A549 (cell line): Measurements from ENCODE around the gene NPB. TPM values are rescaled to one million over a fixed set of nuclear protein-coding genes. Genes with fewer than 3 reads are reported as not detected.
A peak's percentile ranks its signal among the peaks of the same experiment; 100 is the strongest.

ENCODE experiments used
- ATAC-seq, 2 experiments: fragments of 200-7000 bp in 1 of 2; fragments of >200 bp in 1 of 2; cut with Nextera tagmentation in 1 of 2; cut with Tn5 transposase in 1 of 2; 3 replicates each; pipeline versions ENCODE4 v1.8.0 to v1.9.1; 2018 to 2020; ENCODE audit warnings: mild to moderate bottlenecking in 1 of 2, moderate library complexity in 1 of 2
- CTCF ChIA-PET: fragments of 300-600 bp; sonication (Branson Sonifier 250); formaldehyde crosslinking; extraction: SDS; loops from one replicate; lab custom pipeline; 2021; ENCODE audit warnings: antibody characterized with exemption, inconsistent platforms; lab: Yijun Ruan, JAX
- POLR2A ChIA-PET: fragments of 350-600 bp; formaldehyde crosslinking; extraction: SDS; loops from one replicate; lab custom pipeline; 2021; ENCODE audit warnings: antibody characterized with exemption, inconsistent platforms; lab: Yijun Ruan, JAX
- DNase-seq, 2 experiments: peaks; one replicate each; pipeline versions ENCODE4 v3.0.0 to v3.0.0-alpha.2; 2011 to 2016; ENCODE audit warnings: low read depth in 1 of 2, low spot score in 1 of 2
- FAIRE-seq: peaks from 2 replicates; lab custom pipeline; 2011; peaks lifted over from hg19 to GRCh38; lab: Jason Lieb, UNC
- H3K27ac ChIP-seq, 2 experiments: fragments of >200 bp; sonication (Bioruptor Twin); formaldehyde crosslinking; 3 replicates each; pipeline ENCODE4 v1.5.1; 2016 to 2017
- H3K4me1 ChIP-seq: fragments of >200 bp; sonication (Bioruptor Twin); formaldehyde crosslinking; 3 replicates; pipeline ENCODE4 v1.6.1; 2016
- H3K4me2 ChIP-seq: fragments of >200 bp; sonication (Bioruptor Twin); formaldehyde crosslinking; 3 replicates; pipeline ENCODE4 v1.6.1; 2016
- H3K4me3 ChIP-seq: fragments of >200 bp; sonication (Bioruptor Twin); formaldehyde crosslinking; 3 replicates; pipeline ENCODE4 v1.5.1; 2016
- H3K9me3 ChIP-seq: fragments of >200 bp; sonication (Bioruptor Twin); formaldehyde crosslinking; 3 replicates; pipeline ENCODE4 v1.6.1; 2016
- BCL3 ChIP-seq: fragments of >200 bp; sonication (Bioruptor Twin); formaldehyde crosslinking; IDR thresholded peaks from 3 replicates; pipeline ENCODE4 v1.6.1; 2016
- BHLHE40 ChIP-seq: IDR thresholded peaks from 2 replicates; pipeline ENCODE4 v1.6.1; 2012; ENCODE audit warnings: low read depth, low read length, inconsistent platforms
- CHD2 ChIP-seq: fragments of 150-350 bp; IDR thresholded peaks from 2 replicates; pipeline ENCODE4 v1.6.1; 2014; ENCODE audit warnings: low read length; ENCODE audit not compliant: partially characterized antibody
- EHF ChIP-seq: fragments of 250-450 bp; sonication (Bioruptor Pico); IDR thresholded peaks from 2 replicates; pipeline ENCODE4 v1.5.0; 2020; ENCODE audit warnings: mild to moderate bottlenecking
- EHMT2 ChIP-seq: fragments of 200-600 bp; sonication (generic); IDR thresholded peaks from 2 replicates; pipeline ENCODE4 v1.6.1; 2016; ENCODE audit warnings: antibody characterized with exemption, low read depth, mild to moderate bottlenecking, moderate library complexity
- ELK1 ChIP-seq: fragments of 150-350 bp; IDR thresholded peaks from 2 replicates; pipeline ENCODE4 v1.6.1; 2014; ENCODE audit warnings: low read depth, mild to moderate bottlenecking, low read length
- EP300 ChIP-seq, 2 experiments: fragments of >200 bp; sonication (Bioruptor Twin); formaldehyde crosslinking; IDR thresholded peaks; 2 replicates in 1 of 2; 3 replicates in 1 of 2; pipeline ENCODE4 v1.6.1; 2016 to 2017
- ESRRA ChIP-seq: fragments of 150-350 bp; IDR thresholded peaks from 2 replicates; pipeline ENCODE4 v1.6.1; 2014; ENCODE audit warnings: mild to moderate bottlenecking, low read length, borderline replicate concordance
- FOSB ChIP-seq: fragments of 250-450 bp; sonication (Bioruptor Pico); IDR thresholded peaks from 2 replicates; pipeline ENCODE4 v1.5.0; 2020; ENCODE audit warnings: mild to moderate bottlenecking, moderate library complexity
- GATA3 ChIP-seq: IDR thresholded peaks from 2 replicates; pipeline ENCODE4 v1.6.1; 2012; ENCODE audit warnings: borderline replicate concordance
- HES2 ChIP-seq: fragments of >200 bp; sonication (Bioruptor Twin); formaldehyde crosslinking; IDR thresholded peaks from 2 replicates; pipeline ENCODE4 v1.6.1; 2016
- HEYL ChIP-seq: fragments of 250-450 bp; sonication (Bioruptor Pico); IDR thresholded peaks from 2 replicates; pipeline ENCODE4 v1.8.0; 2021; ENCODE audit warnings: mild to moderate bottlenecking, moderate library complexity
- HOXA7 ChIP-seq: fragments of 250-450 bp; sonication (Bioruptor Pico); IDR thresholded peaks from 2 replicates; pipeline ENCODE4 v1.5.0; 2020; ENCODE audit warnings: mild to moderate bottlenecking, moderate library complexity
- HOXB13 ChIP-seq: fragments of 250-450 bp; sonication (Bioruptor Pico); IDR thresholded peaks from 2 replicates; pipeline ENCODE4 v1.5.0; 2020; ENCODE audit warnings: low read depth, mild to moderate bottlenecking, moderate library complexity
- KDM1A ChIP-seq: fragments of 200-600 bp; sonication (generic); IDR thresholded peaks from 2 replicates; pipeline ENCODE4 v1.6.1; 2016; ENCODE audit warnings: low read depth, mild to moderate bottlenecking
- MAFK ChIP-seq: fragments of 450-650 bp; IDR thresholded peaks from 2 replicates; pipeline ENCODE4 v1.6.1; 2014; ENCODE audit not compliant: partially characterized antibody
- MAZ ChIP-seq: fragments of 150-350 bp; IDR thresholded peaks from 2 replicates; pipeline ENCODE4 v1.6.1; 2014; ENCODE audit warnings: antibody characterized with exemption, low read depth, low read length, borderline replicate concordance
- NR3C1 ChIP-seq: fragments of >200 bp; sonication (Bioruptor Twin); formaldehyde crosslinking; IDR thresholded peaks from 3 replicates; pipeline ENCODE4 v1.6.1; 2017
- REST ChIP-seq: fragments of 200-600 bp; sonication (generic); IDR thresholded peaks from 2 replicates; pipeline ENCODE4 v1.6.1; 2016; ENCODE audit warnings: antibody characterized with exemption, mild to moderate bottlenecking, moderate library complexity
- RNF2 ChIP-seq: fragments of 200-600 bp; sonication (generic); IDR thresholded peaks from 2 replicates; pipeline ENCODE4 v1.6.1; 2016; ENCODE audit warnings: low read depth, mild to moderate bottlenecking, antibody characterized with exemption, moderate library complexity, borderline replicate concordance
- SMC3 ChIP-seq: fragments of >200 bp; sonication (Bioruptor Twin); formaldehyde crosslinking; IDR thresholded peaks from 3 replicates; pipeline ENCODE4 v1.6.1; 2018; ENCODE audit warnings: inconsistent platforms
- TFCP2L1 ChIP-seq: fragments of 250-450 bp; sonication (Bioruptor Pico); IDR thresholded peaks from 2 replicates; pipeline ENCODE4 v1.5.0; 2021; ENCODE audit warnings: mild to moderate bottlenecking
- TP53 ChIP-seq: fragments of 250-450 bp; sonication (Bioruptor Pico); IDR thresholded peaks from 2 replicates; pipeline ENCODE4 v1.5.0; 2021; ENCODE audit warnings: mild to moderate bottlenecking, moderate library complexity
- USF2 ChIP-seq: fragments of 450-650 bp; IDR thresholded peaks from 2 replicates; pipeline ENCODE4 v1.6.1; 2014; ENCODE audit warnings: antibody characterized with exemption
- ZC3H11A ChIP-seq: fragments of 450-650 bp; IDR thresholded peaks from 2 replicates; pipeline ENCODE4 v1.6.1; 2014; ENCODE audit warnings: antibody characterized with exemption, mild to moderate bottlenecking
- ZSCAN20 ChIP-seq: fragments of 250-450 bp; sonication (Bioruptor Pico); IDR thresholded peaks from 2 replicates; pipeline ENCODE4 v1.8.0; 2022; ENCODE audit warnings: mild to moderate bottlenecking, moderate library complexity
- WGBS: methylation state at CpG from one replicate; pipeline ENCODE4 v1.1.6; 2017; ENCODE audit errors: missing lambda C conversion rate; 5-methylcytosine and 5-hydroxymethylcytosine counted together
- polyA plus RNA-seq, 4 experiments: library from polyadenylated mRNA; depleted of rRNA in 3 of 4; stranded (reverse); fragments of >200 nt; fragmentation: RNase III in 1 of 4; extraction: RNeasy Plus Mini Kit Qiagen cat#74134 plus additional on column Dnase treatment in 1 of 4; gene quantifications; 2 replicates in 3 of 4; 3 replicates in 1 of 4; pipeline ENCODE4 v1.2.3, GENCODE V29; 2011 to 2017
- TF ChIP-seq, protein P1 (sequence below): IDR thresholded peaks from 2 replicates; pipeline ENCODE4 v1.6.1; 2012

NPB gene
- polyA plus RNA-seq, 2 of the 4 experiments (the other 2 are of a cell fraction), result 0.41 to 0.45 TPM

- CTCF ChIA-PET, result interaction anchor here (0.9 to 12.8 kb wide), 5 partner anchors 14 to 95 kb away, joined by 4 to 99 read pairs (median 10); partner anchors contain the start of gene NOTUM
- Histone ChIP-seq H3K27ac (no peak overlapping the region), H3K4me2 (peak overlapping the region; percentile 100; the same call in 2 of the 3 replicates)
Measured at GRCh38 chr17:81934850-81935708, 33.0 kb downstream of the NPB start.

DNA sequence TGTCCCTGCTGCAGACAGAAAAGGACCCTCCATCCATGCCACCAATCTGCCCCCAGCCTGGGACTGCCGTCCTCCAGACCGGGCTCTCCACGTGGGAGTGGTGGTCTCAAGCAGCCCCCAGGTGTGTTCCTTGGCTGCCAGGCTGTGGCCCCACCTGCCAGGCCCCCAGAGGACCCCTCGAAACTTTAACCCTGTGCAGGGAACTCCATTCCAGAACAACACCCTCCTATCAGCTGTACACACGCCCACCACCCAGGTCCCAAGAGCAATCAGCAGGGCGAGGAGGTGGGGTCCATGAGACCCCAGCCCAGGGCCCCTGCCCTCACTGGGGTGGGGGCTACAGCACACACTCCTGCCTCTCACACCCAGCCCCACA, 33.7 kb downstream of the NPB start:
- Histone ChIP-seq H3K27ac (peak overlapping the region in 1 of 2 experiments; percentile 3; a peak in 1 of 6 replicates), H3K9me3 (no peaks in the 10 kb centered on the region), H3K4me1 (peaks cover 17% of the 10 kb centered on the region; the same call in 2 of the 3 replicates), H3K4me3 (no peak overlapping the region; the same call in 2 of the 3 replicates), H3K4me2 (peak overlapping the region; percentile 100)
- TF ChIP-seq NR3C1 (no peak), EHF (CRISPR knock-in tag) (no peak), ELK1 (no peak), MAZ (no peak), ESRRA (no peak), TFCP2L1 (CRISPR knock-in tag) (no peak), HES2 (no peak), HOXB13 (no peak), FOSB (CRISPR knock-in tag) (no peak), HOXA7 (CRISPR knock-in tag) (no peak), USF2 (no peak), ZC3H11A (no peak), BCL3 (no peak), CHD2 (no peak), EP300 (IDR thresholded peaks at IDR 0.05) (no peak), TP53 (no peak), REST (no peak)
- TF ChIP-seq, protein P1, sequence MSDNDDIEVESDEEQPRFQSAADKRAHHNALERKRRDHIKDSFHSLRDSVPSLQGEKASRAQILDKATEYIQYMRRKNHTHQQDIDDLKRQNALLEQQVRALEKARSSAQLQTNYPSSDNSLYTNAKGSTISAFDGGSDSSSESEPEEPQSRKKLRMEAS, result no peak
- WGBS, result 90% methylated on average over 6 of the region's 6 CpGs
- DNase-seq (no peak), ATAC-seq (no peak), FAIRE-seq (no peak)
- CTCF ChIA-PET, result interaction anchor here (1.7 to 3.9 kb wide), 4 partner anchors 13 to 85 kb away, joined by 5 to 30 read pairs (median 12); partner anchors contain the start of gene NOTUM
- POLR2A ChIA-PET, result interaction anchor here (1.2 kb wide), 1 partner anchor 8 kb away, joined by 3 read pairs; the partner anchor contains the start of gene MAFG

More at GRCh38 chr17:81934850-81935708, 33.0 kb downstream of the NPB start:
- DNase-seq, result no peak
- POLR2A ChIA-PET, result interaction anchor here (1.2 kb wide), 1 partner anchor 7 kb away, joined by 3 read pairs; the partner anchor contains the start of gene MAFG
- TF ChIP-seq MAFK (no peak), BHLHE40 (no peak), TP53 (no peak), EHMT2 (no peak), HEYL (CRISPR knock-in tag) (no peak), GATA3 (no peak), ZSCAN20 (no peak), SMC3 (no peak), HES2 (no peak), KDM1A (no peak), RNF2 (no peak)
- 93% methylated on average over 32 of the region's 38 CpGs for WGBS
- FAIRE-seq, result no peak
- Histone ChIP-seq H3K9me3 (no peaks in the 10 kb centered on the region), H3K4me1 (peaks cover 17% of the 10 kb centered on the region; the same call in 2 of the 3 replicates), H3K4me3 (no peak overlapping the region)
- ATAC-seq, result no peak
